HK-2 (cell line): ENCODE results near the gene PAX8.
"Not testable (repeated sequence)": the region's sequence is repeated elsewhere in the genome, so short reads cannot be mapped to it uniquely, and the experiment has no call there.

Source experiments
- DNase-seq: peaks from one replicate; pipeline ENCODE4 v3.0.0-alpha.2; 2018; ENCODE audit not compliant: unreplicated experiment

The PAX8 gene

GRCh38 chr2:113288674-113289149 is 10.0 kb upstream of the PAX8 start:
- not testable (repeated sequence) for DNase-seq

- DNase-seq: not testable (repeated sequence)
Observed at GRCh38 chr2:113288117-113288673, 9.5 kb upstream of the PAX8 start.

- no peak for DNase-seq
Observed at GRCh38 chr2:113285816-113286215, 7.1 kb upstream of the PAX8 start.

GRCh38 chr2:113284999-113285398 is 6.3 kb upstream of the PAX8 start:
- not testable (repeated sequence) for DNase-seq

GRCh38 chr2:113284476-113284875 is 5.8 kb upstream of the PAX8 start:
- no peak for DNase-seq

- peak; percentile 94 for DNase-seq
Observed at GRCh38 chr2:113283704-113284284, 5.1 kb upstream of the PAX8 start.

GRCh38 chr2:113282747-113283533 is 4.2 kb upstream of the PAX8 start:
- DNase-seq: peak; percentile 93

- peak; percentile 45 for DNase-seq
Observed at GRCh38 chr2:113281910-113282746, 3.4 kb upstream of the PAX8 start.

- DNase-seq: peak; percentile 38
Observed at GRCh38 chr2:113278073-113278741, 514 bp downstream of the PAX8 start.

GRCh38 chr2:113277474-113278072 is 1.1 kb downstream of the PAX8 start:
- peak; percentile 41 for DNase-seq

GRCh38 chr2:113276761-113277425 is 1.8 kb downstream of the PAX8 start:
- DNase-seq: peak; percentile 46

GRCh38 chr2:113276216-113276760 is 2.4 kb downstream of the PAX8 start:
- DNase-seq: no peak

- DNase-seq: peak; percentile 44
Observed at GRCh38 chr2:113275556-113276215, 3.0 kb downstream of the PAX8 start.

GRCh38 chr2:113274432-113274831 is 4.3 kb downstream of the PAX8 start:
- DNase-seq: no peak

- no peak for DNase-seq
Observed at GRCh38 chr2:113273981-113274380, 4.7 kb downstream of the PAX8 start.

- DNase-seq: no peak
Observed at GRCh38 chr2:113273027-113273551, 5.6 kb downstream of the PAX8 start.

GRCh38 chr2:113272477-113272876 is 6.2 kb downstream of the PAX8 start:
- no peak for DNase-seq

- DNase-seq: no peak
Observed at GRCh38 chr2:113268621-113269360, 9.9 kb downstream of the PAX8 start.

- DNase-seq: no peak
Observed at GRCh38 chr2:113266431-113266830, 12.3 kb downstream of the PAX8 start.
